K562 (cell line): Measurements from ENCODE around the gene EXTL1. TPM values are rescaled to one million over a fixed set of nuclear protein-coding genes. Genes with fewer than 3 reads are reported as not detected.

Experiments
- ATAC-seq: fragments of 200-7000 bp; cut with Tn5 transposase; 3 replicates; pipeline ENCODE4 v1.9.1; 2020; ENCODE audit warnings: moderate library complexity
- BruUV-seq: library from RNA; stranded (reverse); fragments of 400-500 nt; replicated peaks from 2 replicates; lab custom pipeline; 2021; lab: Mats Ljungman, UMichigan
- CTCF ChIA-PET: fragments of 300-600 bp; formaldehyde crosslinking; extraction: SDS; loops from one replicate; lab custom pipeline; 2021; ENCODE audit warnings: low intra/inter-chr PET ratio; lab: Yijun Ruan, JAX
- POLR2A ChIA-PET: fragments of 300-600, 350-650 bp; sonication (Branson Sonifier 250); formaldehyde crosslinking; extraction: SDS; loops from one replicate; lab custom pipeline; 2021; ENCODE audit warnings: antibody characterized with exemption, inconsistent platforms; lab: Yijun Ruan, JAX
- DNase-seq, 4 experiments: peaks; one replicate each; pipeline versions ENCODE4 v3.0.0 to v3.0.0-alpha.2; 2011 to 2018; ENCODE audit warnings: low spot score in 3 of 4, mixed read lengths in 3 of 4; ENCODE audit errors: extremely low read depth in 1 of 4
- FAIRE-seq: peaks from 2 replicates; lab custom pipeline; 2011; peaks lifted over from hg19 to GRCh38; lab: Jason Lieb, UNC
- H2AFZ ChIP-seq: 2 replicates; pipeline ENCODE4 v1.6.0; 2011; ENCODE audit warnings: low read depth, low read length, control low read depth, inconsistent platforms
- H3K27ac ChIP-seq: fragments of 200-600 bp; 3 replicates; pipeline ENCODE4 v1.8.0; 2011; ENCODE audit warnings: low read depth, mild to moderate bottlenecking, control low read depth, inconsistent platforms, low read length, moderate library complexity, mixed read lengths; ENCODE audit errors: extremely low read depth
- H3K27me3 ChIP-seq, 2 experiments: fragments of 300-600 bp in 1 of 2; 2 replicates in 1 of 2; 3 replicates in 1 of 2; pipeline versions ENCODE4 v1.6.0 to v1.8.0; 2011; ENCODE audit warnings: inconsistent platforms in 2 of 2, low read length in 2 of 2, mild to moderate bottlenecking in 1 of 2, mixed read lengths in 1 of 2, moderate library complexity in 1 of 2; ENCODE audit not compliant: control insufficient read depth in 2 of 2, insufficient read depth in 2 of 2
- H3K36me3 ChIP-seq: fragments of 300-600 bp; 3 replicates; pipeline ENCODE4 v1.8.0; 2011; ENCODE audit warnings: mild to moderate bottlenecking, low read length, inconsistent platforms; ENCODE audit not compliant: control insufficient read depth, insufficient read depth
- H3K4me1 ChIP-seq, 2 experiments: fragments of 200-600 bp in 1 of 2; replicated peaks in 1 of 2; 2 replicates in 1 of 2; 3 replicates in 1 of 2; pipeline versions ENCODE4 v1.5.1 to v1.8.0; 2011; ENCODE audit warnings: inconsistent platforms in 2 of 2, low read length in 2 of 2, mild to moderate bottlenecking in 1 of 2, mixed read lengths in 1 of 2, moderate library complexity in 1 of 2; ENCODE audit not compliant: control insufficient read depth in 2 of 2, insufficient read depth in 2 of 2
- H3K4me2 ChIP-seq: 2 replicates; pipeline ENCODE4 v1.6.1; 2011; ENCODE audit warnings: low read length, control low read depth, inconsistent platforms, mixed read lengths; ENCODE audit not compliant: insufficient read depth
- H3K4me3 ChIP-seq: fragments of 200-600 bp; sonication (generic), shearing (Covaris generic); 2 replicates; pipeline ENCODE4 v1.5.1; 2016; ENCODE audit warnings: control low read depth, inconsistent platforms
- H3K79me2 ChIP-seq: fragments of 200-600 bp; 3 replicates; pipeline ENCODE4 v1.8.0; 2011; ENCODE audit warnings: low read length, inconsistent platforms; ENCODE audit not compliant: control insufficient read depth, insufficient read depth
- H3K9ac ChIP-seq, 2 experiments: 2 replicates each; pipeline versions ENCODE4 v1.6.0 to v1.6.1; 2011; ENCODE audit warnings: low read depth in 2 of 2, low read length in 2 of 2, control low read depth in 1 of 2, inconsistent platforms in 1 of 2, mild to moderate bottlenecking in 1 of 2, mixed read lengths in 1 of 2; ENCODE audit not compliant: insufficient read depth in 1 of 2
- H3K9me1 ChIP-seq: one replicate; pipeline ENCODE4 v1.6.0; 2011; ENCODE audit warnings: inconsistent platforms, mild to moderate bottlenecking, low read length, moderate library complexity; ENCODE audit not compliant: control insufficient read depth, insufficient read depth
- H3K9me3 ChIP-seq: replicated peaks from 2 replicates; pipeline ENCODE4 v1.5.1; 2011; ENCODE audit warnings: low read depth, low read length, inconsistent platforms; ENCODE audit not compliant: control insufficient read depth, insufficient read depth
- H4K20me1 ChIP-seq: replicated peaks from 2 replicates; pipeline ENCODE4 v1.6.1; 2011; ENCODE audit warnings: low read length, inconsistent platforms, mixed read lengths; ENCODE audit not compliant: control insufficient read depth, insufficient read depth
- CLOCK ChIP-seq: fragments of 250-450 bp; sonication (Bioruptor Pico); IDR thresholded peaks from 2 replicates; pipeline ENCODE4 v1.4.0; 2020; ENCODE audit warnings: mild to moderate bottlenecking, moderate library complexity, borderline replicate concordance
- DMBX1 ChIP-seq: fragments of 250-450 bp; sonication (Bioruptor Pico); IDR thresholded peaks from 2 replicates; pipeline ENCODE4 v1.8.0; 2022; ENCODE audit warnings: inconsistent platforms, mild to moderate bottlenecking, moderate library complexity, borderline replicate concordance
- LCOR ChIP-seq: sonication (generic); formaldehyde crosslinking; IDR thresholded peaks from 2 replicates; pipeline ENCODE4 v1.8.0; 2022; ENCODE audit warnings: mild to moderate bottlenecking, missing genetic modification reagents
- MTF1 ChIP-seq: fragments of 250-450 bp; sonication (Bioruptor Pico); IDR thresholded peaks from 2 replicates; pipeline ENCODE4 v1.9.0; 2021; ENCODE audit warnings: moderate library complexity, mild to moderate bottlenecking, inconsistent platforms, borderline replicate concordance
- NFXL1 ChIP-seq: fragments of 450-650 bp; formaldehyde crosslinking; IDR thresholded peaks from 2 replicates; pipeline ENCODE4 v1.4.0; 2021; ENCODE audit warnings: mild to moderate bottlenecking
- RREB1 ChIP-seq: fragments of 250-450 bp; sonication (Bioruptor Pico); IDR thresholded peaks from 2 replicates; pipeline ENCODE4 v1.4.0; 2020
- TEAD1 ChIP-seq, 2 experiments: fragments of 450-650 bp in 1 of 2; sonication (generic) in 1 of 2; formaldehyde crosslinking; IDR thresholded peaks; 2 replicates each; pipeline versions ENCODE4 v1.4.0 to v1.8.0; 2020 to 2022; ENCODE audit warnings: mild to moderate bottlenecking in 2 of 2, missing genetic modification reagents in 1 of 2
- WGBS: fragments of 100-300 bp; shearing (Covaris generic); methylation state at CpG from one replicate; pipeline ENCODE4 v1.1.6; 2016; ENCODE audit warnings: low coverage, mixed read lengths; ENCODE audit not compliant: insufficient coverage; ENCODE audit errors: missing lambda C conversion rate; 5-methylcytosine and 5-hydroxymethylcytosine counted together
- in situ Hi-C: fragments of 300-500 bp; cut with MboI; formaldehyde crosslinking; loops from 4 replicates; pipeline ENCODE4 v1.15.0; 2018; ENCODE audit warnings: inconsistent platforms, mixed read lengths
- intact Hi-C: fragments of 100-400 bp; cut with micrococcal nuclease; formaldehyde crosslinking; loops from 2 replicates; pipeline ENCODE4 v1.14.2; 2022
- polyA plus RNA-seq, 8 experiments: library from polyadenylated mRNA; depleted of rRNA in 4 of 8; stranded (reverse) in 5 of 8; unstranded in 3 of 8; fragments of >200 nt; fragmentation: Nextera tagmentation in 2 of 8; fragmentation: Illumina TruSeq in 1 of 8; extraction: Ambion mirVana in 2 of 8; extraction: Trizol in 1 of 8; gene quantifications; 2 replicates each; pipeline versions ENCODE4 v1.2.1 to v1.2.3, GENCODE V29; 2011 to 2014; ENCODE audit warnings: inconsistent platforms in 1 of 8, missing spikeins in 1 of 8
- total RNA-seq, 7 experiments: library from RNA; depleted of rRNA in 6 of 7; stranded (reverse); fragments of >200 nt in 6 of 7; fragmentation: Illumina TruSeq in 2 of 7; extraction: Trizol in 2 of 7; gene quantifications; 2 replicates each; pipeline versions ENCODE4 v1.2.1 to v1.2.3, GENCODE V29; 2011 to 2021; ENCODE audit warnings: low replicate concordance in 1 of 7
- TF ChIP-seq, protein P1 (sequence below): sonication (generic); formaldehyde crosslinking; IDR thresholded peaks from 2 replicates; pipeline ENCODE4 v1.9.0; 2022; ENCODE audit warnings: mild to moderate bottlenecking, missing genetic modification reagents

Gene EXTL1
- total and polyA plus RNA-seq, 9 of the 15 experiments (the other 6 are each of a cell fraction or from before 2014, with no cell fraction given), result 0.04 to 0.23 (median 0.08) TPM; not detected in 3

DNA sequence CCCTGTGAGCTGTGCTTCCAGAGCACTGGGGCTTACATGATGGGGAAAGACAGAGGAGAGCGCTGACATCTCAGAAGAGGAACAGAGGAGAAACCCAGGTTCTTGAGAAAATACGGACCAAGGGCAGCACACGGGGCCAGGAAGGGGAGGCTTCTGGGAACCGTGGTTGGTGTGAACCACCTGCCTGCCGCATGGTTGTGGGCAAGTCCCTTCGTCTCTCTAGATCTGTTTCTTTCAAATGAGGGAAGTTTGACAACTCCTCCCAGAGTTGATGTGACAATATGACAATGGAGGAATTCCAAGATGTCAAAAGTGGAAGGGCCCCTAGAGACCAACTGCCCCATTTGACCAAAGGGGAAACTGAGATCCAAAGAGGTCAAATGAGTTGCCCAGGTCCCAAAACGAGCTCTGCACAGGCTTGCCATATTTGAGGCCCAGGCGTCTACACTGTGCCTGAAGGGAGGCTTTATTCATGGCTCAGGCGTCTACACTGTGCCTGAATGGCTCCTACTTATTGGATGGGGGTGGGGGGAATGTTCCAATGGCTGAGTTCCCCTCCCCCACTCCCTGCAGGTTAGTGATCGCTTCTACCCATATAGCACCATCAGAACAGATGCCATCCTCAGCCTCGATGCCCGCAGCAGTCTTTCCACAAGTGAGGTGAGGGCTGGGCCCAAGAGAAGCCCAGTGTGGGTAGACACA, 11.2 kb downstream of the EXTL1 start (continued):
- TF ChIP-seq TEAD1 (CRISPR knock-in tag; IDR thresholded peaks at IDR 0.05), result 0 out of 4 replicates have a peak, but pooled peaks of 1 of the 2 experiments have one; percentile 26
- TF ChIP-seq, protein P1, sequence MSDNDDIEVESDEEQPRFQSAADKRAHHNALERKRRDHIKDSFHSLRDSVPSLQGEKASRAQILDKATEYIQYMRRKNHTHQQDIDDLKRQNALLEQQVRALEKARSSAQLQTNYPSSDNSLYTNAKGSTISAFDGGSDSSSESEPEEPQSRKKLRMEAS, result peak; percentile 49

DNA sequence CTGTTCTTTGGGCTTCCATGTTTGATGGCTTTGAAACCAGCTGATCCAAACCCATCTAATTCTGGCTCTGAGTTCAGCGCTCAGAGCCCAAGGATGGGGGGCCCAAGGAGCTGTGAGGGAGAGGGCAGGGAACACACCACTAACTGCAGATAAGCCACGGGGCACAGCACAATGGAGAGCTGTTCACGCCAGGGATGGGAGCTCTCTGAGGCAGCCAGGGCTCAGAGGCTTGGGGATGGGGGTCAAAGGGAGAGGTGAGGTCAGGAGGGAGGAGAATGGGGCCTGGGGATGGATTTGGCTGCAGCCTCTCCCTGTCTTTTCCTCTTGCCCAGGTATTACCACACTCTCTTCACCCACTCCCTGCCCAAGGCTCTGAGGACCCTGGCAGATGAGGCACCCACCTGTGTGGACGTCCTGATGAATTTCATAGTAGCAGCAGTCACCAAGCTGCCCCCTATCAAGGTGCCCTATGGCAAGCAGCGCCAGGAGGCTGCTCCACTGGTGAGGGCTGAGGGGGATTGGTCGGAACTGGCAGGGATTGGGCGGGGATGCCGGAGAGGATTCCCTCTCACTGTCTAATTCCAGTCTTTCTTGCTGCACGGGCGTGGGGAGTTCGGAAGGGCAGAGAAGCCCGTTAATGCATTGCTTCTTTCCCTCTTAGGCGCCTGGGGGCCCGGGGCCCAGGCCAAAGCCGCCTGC, 13.1 kb downstream of the EXTL1 start:
- CTCF ChIA-PET, result interaction anchor here (1.3 to 3.9 kb wide), 3 partner anchors 71 to 139 kb away, joined by 4 to 65 read pairs (median 15); no protein-coding TSS in a partner anchor
- 15% methylated on average over 15 of the region's 15 CpGs for WGBS
- TF ChIP-seq DMBX1 (CRISPR knock-in tag) (0 out of 2 replicates have a peak, but pooled peaks have one; percentile 26), LCOR (CRISPR knock-in tag) (0 out of 2 replicates have a peak, but pooled peaks have one; percentile 1), MTF1 (CRISPR knock-in tag) (no peak), RREB1 (CRISPR knock-in tag) (0 out of 2 replicates have a peak, but pooled peaks have one; percentile 23), NFXL1 (CRISPR knock-in tag) (no peak), CLOCK (CRISPR knock-in tag) (no peak)

More for the DNA sequence above, 13.1 kb downstream of the EXTL1 start:
- TSS peak; percentile 72 for BruUV-seq
- in situ Hi-C loops, result no loop called here
- peak overlapping the region; percentile 99 for H3K4me2 ChIP-seq
- H3K4me3 ChIP-seq, result peak overlapping the region; percentile 77
- intact Hi-C loops, result no loop called here
- peak overlapping the region; percentile 87 for H3K27ac ChIP-seq
- H4K20me1 ChIP-seq, result no peaks in the 10 kb centered on the region
- no peaks in the 10 kb centered on the region for H3K9me3 ChIP-seq
- H3K9me1 ChIP-seq, result no peaks in the 10 kb centered on the region
- no peak for FAIRE-seq
- POLR2A ChIA-PET, result interaction anchor here (0.6 to 3.1 kb wide), 18 partner anchors 10 to 436 kb away, joined by 3 to 23 read pairs (median 4); partner anchors contain the start of genes PDIK1L and SLC30A2
- H2AFZ ChIP-seq, result peak overlapping the region; percentile 98
- DNase-seq, result no peak
- peaks cover 31 to 62% of the 10 kb centered on the region in 2 experiments for H3K4me1 ChIP-seq
- H3K79me2 ChIP-seq, result peaks cover 8% of the 10 kb centered on the region; the same call in 2 of the 3 replicates
- H3K36me3 ChIP-seq, result no peaks in the 10 kb centered on the region
- H3K9ac ChIP-seq, result peak overlapping the region; percentile 93 to 96
- no peaks in the 10 kb centered on the region for H3K27me3 ChIP-seq
- ATAC-seq, result peak; percentile 1
